NCI-H2171 (cell line): ENCODE results near the gene VRK3.
"Not testable (repeated sequence)": the region's sequence is repeated elsewhere in the genome, so short reads cannot be mapped to it uniquely, and the experiment has no call there.

ENCODE experiments used
- DNase-seq: peaks from one replicate; lab custom pipeline; 2025; lab: John Stamatoyannopoulos, UW

The VRK3 gene

GRCh38 chr19:50025022-50025793, at the start of gene VRK3:
Gene VRK3, minus strand, starts transcription at chr19:50025372. Its CDS starts 9,210 bp downstream, at chr19:50016162.
- DNase-seq = peak; percentile 98

- not testable (repeated sequence) for DNase-seq
Measured at GRCh38 chr19:50068382-50068781, 43.2 kb upstream of the VRK3 start.

GRCh38 chr19:50067575-50067974, 42.4 kb upstream of the VRK3 start:
- no peak for DNase-seq

GRCh38 chr19:50065938-50066337, 40.8 kb upstream of the VRK3 start:
- no peak for DNase-seq

- DNase-seq = no peak
Measured at GRCh38 chr19:50061650-50062049, 36.5 kb upstream of the VRK3 start.

- DNase-seq = no peak
Measured at GRCh38 chr19:50060107-50060506, 34.9 kb upstream of the VRK3 start.

- DNase-seq = no peak
Measured at GRCh38 chr19:50059045-50059444, 33.9 kb upstream of the VRK3 start.

- no peak for DNase-seq
Measured at GRCh38 chr19:50058425-50058824, 33.3 kb upstream of the VRK3 start.

GRCh38 chr19:50053119-50053518, 27.9 kb upstream of the VRK3 start:
- no peak for DNase-seq

- DNase-seq = no peak
Measured at GRCh38 chr19:50051964-50052363, 26.8 kb upstream of the VRK3 start.

- DNase-seq = not testable (repeated sequence)
Measured at GRCh38 chr19:50051228-50051895, 26.2 kb upstream of the VRK3 start.

- peak; percentile 55 for DNase-seq
Measured at GRCh38 chr19:50050406-50051227, 25.4 kb upstream of the VRK3 start.

- DNase-seq = no peak
Measured at GRCh38 chr19:50047671-50048070, 22.5 kb upstream of the VRK3 start.

GRCh38 chr19:50046649-50047503, 21.7 kb upstream of the VRK3 start:
- no peak for DNase-seq

GRCh38 chr19:50044922-50045321, 19.8 kb upstream of the VRK3 start:
- DNase-seq = no peak

- no peak for DNase-seq
Measured at GRCh38 chr19:50043967-50044366, 18.8 kb upstream of the VRK3 start.

GRCh38 chr19:50042363-50043024, 17.3 kb upstream of the VRK3 start:
- no peak for DNase-seq

- no peak for DNase-seq
Measured at GRCh38 chr19:50040967-50041366, 15.8 kb upstream of the VRK3 start.

GRCh38 chr19:50039968-50040367, 14.8 kb upstream of the VRK3 start:
- no peak for DNase-seq

GRCh38 chr19:50036908-50037307, 11.7 kb upstream of the VRK3 start:
- DNase-seq = no peak

- no peak for DNase-seq
Measured at GRCh38 chr19:50030937-50031336, 5.8 kb upstream of the VRK3 start.
